K562 (cell line): ENCODE data around the gene CSNK2A1. TPM values are rescaled to one million over a fixed set of nuclear protein-coding genes. Genes with fewer than 3 reads are reported as not detected.

Experiments
- ATAC-seq: fragments of 200-7000 bp; cut with Tn5 transposase; 3 replicates; pipeline ENCODE4 v1.9.1; 2020; ENCODE audit warnings: moderate library complexity
- BruUV-seq: library from RNA; stranded (reverse); fragments of 400-500 nt; replicated peaks from 2 replicates; lab custom pipeline; 2021; lab: Mats Ljungman, UMichigan
- CTCF ChIA-PET: fragments of 300-600 bp; formaldehyde crosslinking; extraction: SDS; loops from one replicate; lab custom pipeline; 2021; ENCODE audit warnings: low intra/inter-chr PET ratio; lab: Yijun Ruan, JAX
- POLR2A ChIA-PET: fragments of 300-600, 350-650 bp; sonication (Branson Sonifier 250); formaldehyde crosslinking; extraction: SDS; loops from one replicate; lab custom pipeline; 2021; ENCODE audit warnings: antibody characterized with exemption, inconsistent platforms; lab: Yijun Ruan, JAX
- DNase-seq, 4 experiments: peaks; one replicate each; pipeline versions ENCODE4 v3.0.0 to v3.0.0-alpha.2; 2011 to 2018; ENCODE audit warnings: low spot score in 3 of 4, mixed read lengths in 3 of 4; ENCODE audit errors: extremely low read depth in 1 of 4
- FAIRE-seq: peaks from 2 replicates; lab custom pipeline; 2011; peaks lifted over from hg19 to GRCh38; lab: Jason Lieb, UNC
- H2AFZ ChIP-seq: 2 replicates; pipeline ENCODE4 v1.6.0; 2011; ENCODE audit warnings: low read depth, low read length, control low read depth, inconsistent platforms
- H3K27ac ChIP-seq: fragments of 200-600 bp; 3 replicates; pipeline ENCODE4 v1.8.0; 2011; ENCODE audit warnings: low read depth, mild to moderate bottlenecking, control low read depth, inconsistent platforms, low read length, moderate library complexity, mixed read lengths; ENCODE audit errors: extremely low read depth
- H3K27me3 ChIP-seq, 2 experiments: fragments of 300-600 bp in 1 of 2; 2 replicates in 1 of 2; 3 replicates in 1 of 2; pipeline versions ENCODE4 v1.6.0 to v1.8.0; 2011; ENCODE audit warnings: inconsistent platforms in 2 of 2, low read length in 2 of 2, mild to moderate bottlenecking in 1 of 2, mixed read lengths in 1 of 2, moderate library complexity in 1 of 2; ENCODE audit not compliant: control insufficient read depth in 2 of 2, insufficient read depth in 2 of 2
- H3K36me3 ChIP-seq: fragments of 300-600 bp; 3 replicates; pipeline ENCODE4 v1.8.0; 2011; ENCODE audit warnings: mild to moderate bottlenecking, low read length, inconsistent platforms; ENCODE audit not compliant: control insufficient read depth, insufficient read depth
- H3K4me1 ChIP-seq, 2 experiments: fragments of 200-600 bp in 1 of 2; replicated peaks in 1 of 2; 2 replicates in 1 of 2; 3 replicates in 1 of 2; pipeline versions ENCODE4 v1.5.1 to v1.8.0; 2011; ENCODE audit warnings: inconsistent platforms in 2 of 2, low read length in 2 of 2, mild to moderate bottlenecking in 1 of 2, mixed read lengths in 1 of 2, moderate library complexity in 1 of 2; ENCODE audit not compliant: control insufficient read depth in 2 of 2, insufficient read depth in 2 of 2
- H3K4me2 ChIP-seq: 2 replicates; pipeline ENCODE4 v1.6.1; 2011; ENCODE audit warnings: low read length, control low read depth, inconsistent platforms, mixed read lengths; ENCODE audit not compliant: insufficient read depth
- H3K4me3 ChIP-seq: fragments of 200-600 bp; sonication (generic), shearing (Covaris generic); 2 replicates; pipeline ENCODE4 v1.5.1; 2016; ENCODE audit warnings: control low read depth, inconsistent platforms
- H3K79me2 ChIP-seq: fragments of 200-600 bp; 3 replicates; pipeline ENCODE4 v1.8.0; 2011; ENCODE audit warnings: low read length, inconsistent platforms; ENCODE audit not compliant: control insufficient read depth, insufficient read depth
- H3K9ac ChIP-seq, 2 experiments: 2 replicates each; pipeline versions ENCODE4 v1.6.0 to v1.6.1; 2011; ENCODE audit warnings: low read depth in 2 of 2, low read length in 2 of 2, control low read depth in 1 of 2, inconsistent platforms in 1 of 2, mild to moderate bottlenecking in 1 of 2, mixed read lengths in 1 of 2; ENCODE audit not compliant: insufficient read depth in 1 of 2
- H3K9me1 ChIP-seq: one replicate; pipeline ENCODE4 v1.6.0; 2011; ENCODE audit warnings: inconsistent platforms, mild to moderate bottlenecking, low read length, moderate library complexity; ENCODE audit not compliant: control insufficient read depth, insufficient read depth
- H3K9me3 ChIP-seq: replicated peaks from 2 replicates; pipeline ENCODE4 v1.5.1; 2011; ENCODE audit warnings: low read depth, low read length, inconsistent platforms; ENCODE audit not compliant: control insufficient read depth, insufficient read depth
- H4K20me1 ChIP-seq: replicated peaks from 2 replicates; pipeline ENCODE4 v1.6.1; 2011; ENCODE audit warnings: low read length, inconsistent platforms, mixed read lengths; ENCODE audit not compliant: control insufficient read depth, insufficient read depth
- CREB3 ChIP-seq: fragments of 450-650 bp; conservative IDR thresholded peaks from 2 replicates; pipeline ENCODE4 v1.6.1; 2016; ENCODE audit warnings: missing genetic modification characterization, low read depth, mild to moderate bottlenecking, missing compliant biosample characterization, moderate library complexity
- CTCF ChIP-seq, 3 experiments: IDR thresholded peaks in 2 of 3; conservative IDR thresholded peaks in 1 of 3; 2 replicates each; pipeline ENCODE4 v1.5.1; 2011 to 2012; ENCODE audit warnings: low read length in 3 of 3, mild to moderate bottlenecking in 3 of 3, control low read depth in 2 of 3, improper control_type of control experiment in 1 of 3, inconsistent platforms in 1 of 3, low read depth in 1 of 3, mixed read lengths in 1 of 3, moderate library complexity in 1 of 3; ENCODE audit not compliant: insufficient read depth in 2 of 3
- GTF2E2 ChIP-seq: fragments of 200-800 bp; sonication (Bioruptor generic); IDR thresholded peaks from 2 replicates; pipeline ENCODE4 v1.6.1; 2016; ENCODE audit warnings: missing genetic modification characterization, missing compliant biosample characterization
- KDM5B ChIP-seq: fragments of 200-600 bp; sonication (generic); IDR thresholded peaks from 2 replicates; pipeline ENCODE4 v1.6.1; 2012; ENCODE audit warnings: low read depth, mild to moderate bottlenecking, moderate library complexity, low read length, control low read depth, inconsistent platforms; ENCODE audit not compliant: insufficient replicate concordance
- RAD21 ChIP-seq, 2 experiments: fragments of 250-450 bp in 1 of 2; fragments of 450-650 bp in 1 of 2; sonication (Bioruptor Pico) in 1 of 2; formaldehyde crosslinking in 1 of 2; IDR thresholded peaks in 1 of 2; conservative IDR thresholded peaks in 1 of 2; 2 replicates each; pipeline versions ENCODE4 v1.4.0 to v1.8.0; 2020 to 2022; ENCODE audit warnings: mild to moderate bottlenecking in 2 of 2, moderate library complexity in 1 of 2
- SMAD2 ChIP-seq: fragments of 150-350 bp; IDR thresholded peaks from 2 replicates; pipeline ENCODE4 v1.6.1; 2014; ENCODE audit warnings: low read depth, mild to moderate bottlenecking, low read length
- THAP12 ChIP-seq: fragments of 250-450 bp; sonication (Bioruptor Pico); IDR thresholded peaks from 2 replicates; pipeline ENCODE4 v1.9.0; 2021; ENCODE audit warnings: mild to moderate bottlenecking, inconsistent platforms
- ZNF24 ChIP-seq: fragments of 450-650 bp; IDR thresholded peaks from 2 replicates; pipeline ENCODE4 v1.6.1; 2016
- WGBS: fragments of 100-300 bp; shearing (Covaris generic); methylation state at CpG from one replicate; pipeline ENCODE4 v1.1.6; 2016; ENCODE audit warnings: low coverage, mixed read lengths; ENCODE audit not compliant: insufficient coverage; ENCODE audit errors: missing lambda C conversion rate; 5-methylcytosine and 5-hydroxymethylcytosine counted together
- in situ Hi-C: fragments of 300-500 bp; cut with MboI; formaldehyde crosslinking; loops from 4 replicates; pipeline ENCODE4 v1.15.0; 2018; ENCODE audit warnings: inconsistent platforms, mixed read lengths
- intact Hi-C: fragments of 100-400 bp; cut with micrococcal nuclease; formaldehyde crosslinking; loops from 2 replicates; pipeline ENCODE4 v1.14.2; 2022
- polyA plus RNA-seq, 8 experiments: library from polyadenylated mRNA; depleted of rRNA in 4 of 8; stranded (reverse) in 5 of 8; unstranded in 3 of 8; fragments of >200 nt; fragmentation: Nextera tagmentation in 2 of 8; fragmentation: Illumina TruSeq in 1 of 8; extraction: Ambion mirVana in 2 of 8; extraction: Trizol in 1 of 8; gene quantifications; 2 replicates each; pipeline versions ENCODE4 v1.2.1 to v1.2.3, GENCODE V29; 2011 to 2014; ENCODE audit warnings: inconsistent platforms in 1 of 8, missing spikeins in 1 of 8
- total RNA-seq, 7 experiments: library from RNA; depleted of rRNA in 6 of 7; stranded (reverse); fragments of >200 nt in 6 of 7; fragmentation: Illumina TruSeq in 2 of 7; extraction: Trizol in 2 of 7; gene quantifications; 2 replicates each; pipeline versions ENCODE4 v1.2.1 to v1.2.3, GENCODE V29; 2011 to 2021; ENCODE audit warnings: low replicate concordance in 1 of 7
- TF ChIP-seq, protein P1 (sequence below): fragments of 450-650 bp; IDR thresholded peaks from 2 replicates; pipeline ENCODE4 v1.6.1; 2016; ENCODE audit warnings: low read depth, mild to moderate bottlenecking, moderate library complexity

The CSNK2A1 gene
- total and polyA plus RNA-seq, 9 of the 15 experiments (the other 6 are each of a cell fraction or from before 2014, with no cell fraction given), result 71.0 to 251 (median 103) TPM

- no peak for TF ChIP-seq THAP12 (CRISPR knock-in tag)
- no peak for TF ChIP-seq SMAD2
- TF ChIP-seq ZNF24, result no peak
- TF ChIP-seq GTF2E2 (tag), result no peak
- TF ChIP-seq KDM5B, result no peak
Measured at GRCh38 chr20:561437-562231, 18.0 kb upstream of the CSNK2A1 start (continued).

DNA sequence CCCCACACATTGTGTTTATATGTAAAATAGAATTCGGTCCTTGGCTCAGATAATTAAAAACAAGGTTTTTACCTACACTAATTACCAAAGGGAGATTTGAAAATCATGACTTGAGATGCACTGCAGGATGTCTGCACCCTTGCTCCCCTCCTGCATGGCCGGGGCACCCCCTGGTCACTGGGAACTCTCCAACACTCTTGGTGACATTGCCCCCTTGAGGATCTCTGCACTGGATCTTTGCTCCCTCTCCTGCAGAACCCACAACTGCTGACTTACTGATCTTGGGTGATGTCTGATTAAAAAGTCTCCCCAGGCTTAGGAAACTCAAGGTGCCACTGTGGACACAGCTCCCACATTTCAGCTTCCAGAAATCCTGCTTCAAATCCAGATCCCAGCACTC, 17.1 kb upstream of the CSNK2A1 start:
- intact Hi-C loops (loop anchor here (1.0 to 2.0 kb wide), 5 partner anchors 85 to 208 kb away; partner anchors contain the start of gene SLC52A3), in situ Hi-C loops (loop anchor here (5.0 kb wide), 1 partner anchor 177 kb away; no protein-coding TSS in a partner anchor)
- Histone ChIP-seq H3K4me3 (no peak overlapping the region), H3K36me3 (no peaks in the 10 kb centered on the region), H4K20me1 (no peaks in the 10 kb centered on the region), H2AFZ (no peak overlapping the region), H3K9me3 (no peaks in the 10 kb centered on the region), H3K4me1 (peaks cover 0 to 19% of the 10 kb centered on the region in 2 experiments; a peak in 3 of 5 replicates), H3K27ac (no peak overlapping the region), H3K9me1 (no peaks in the 10 kb centered on the region), H3K79me2 (no peaks in the 10 kb centered on the region), H3K4me2 (no peak overlapping the region), H3K9ac (no peak overlapping the region), H3K27me3 (no peaks in the 10 kb centered on the region)
- ChIA-PET POLR2A (no interaction called here), CTCF (interaction anchor here (0.8 to 2.1 kb wide), 2 partner anchors 60 to 178 kb away, joined by 4 to 13 read pairs; no protein-coding TSS in a partner anchor)
- no TSS peak for BruUV-seq
- WGBS, result 4% methylated on average over 2 of the region's 2 CpGs
- no peak for FAIRE-seq
- 0 out of 3 replicates have a peak, but pooled peaks have one; percentile 34 for ATAC-seq
- DNase-seq, result no peak
- TF ChIP-seq, protein P1, sequence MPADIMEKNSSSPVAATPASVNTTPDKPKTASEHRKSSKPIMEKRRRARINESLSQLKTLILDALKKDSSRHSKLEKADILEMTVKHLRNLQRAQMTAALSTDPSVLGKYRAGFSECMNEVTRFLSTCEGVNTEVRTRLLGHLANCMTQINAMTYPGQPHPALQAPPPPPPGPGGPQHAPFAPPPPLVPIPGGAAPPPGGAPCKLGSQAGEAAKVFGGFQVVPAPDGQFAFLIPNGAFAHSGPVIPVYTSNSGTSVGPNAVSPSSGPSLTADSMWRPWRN, result no peak
- no peak for TF ChIP-seq CREB3 (tag)
- TF ChIP-seq RAD21 (CRISPR knock-in tag; conservative IDR thresholded peaks at IDR 0.05 in 1 of 2, IDR thresholded peaks at IDR 0.05 in 1 of 2), result peak in 1 of 2 experiments; percentile 44; a peak in 2 of 4 replicates
- TF ChIP-seq CTCF (IDR thresholded peaks at IDR 0.05 in 2 of 3, conservative IDR thresholded peaks at IDR 0.05 in 1 of 3; ENCODE audit: insufficient read depth in 2 of 3, low read depth in 1 of 3, low read length in 3 of 3), result peak in 2 of 3 experiments; percentile 13 to 34; a peak in 2 of 6 replicates
